Gastroesophageal sphincter (tissue), 4 donors: ENCODE data around the gene S100A13. TPM values are rescaled to one million over a fixed set of nuclear protein-coding genes. Genes with fewer than 3 reads are reported as not detected.
A peak's percentile ranks its signal among the peaks of the same experiment; 100 is the strongest.

Experiments used
- ATAC-seq: fragments of 150-250 bp; one replicate; pipeline ENCODE4 v1.9.1; 2016; ENCODE audit warnings: mild to moderate bottlenecking, moderate library complexity
- H3K27ac ChIP-seq, 4 donors: fragments of 200-600 bp; sonication (generic) in 3 of 4; 1 replicate in 3 of 4; 2 replicates in 1 of 4; pipeline ENCODE4 v1.5.1; 2016 to 2019
- H3K27me3 ChIP-seq: fragments of 200-600 bp; sonication (generic); one replicate; pipeline ENCODE4 v1.5.1; 2019
- H3K36me3 ChIP-seq, 2 donors: fragments of 200-600 bp; sonication (generic); one replicate each; pipeline ENCODE4 v1.5.1; 2019; ENCODE audit warnings: control low read depth in 1 of 2
- H3K4me1 ChIP-seq, 3 donors: fragments of 200-600 bp; sonication (generic); 1 replicate in 2 of 3; 2 replicates in 1 of 3; pipeline ENCODE4 v1.5.1; 2016 to 2019; ENCODE audit warnings: control low read depth in 2 of 3
- H3K4me3 ChIP-seq, 2 donors: fragments of 200-600 bp; sonication (generic); one replicate each; pipeline ENCODE4 v1.5.1; 2019; ENCODE audit warnings: mild to moderate bottlenecking in 1 of 2, moderate library complexity in 1 of 2
- H3K9me3 ChIP-seq, 3 donors: fragments of 200-600 bp; sonication (generic); one replicate each; pipeline ENCODE4 v1.5.1; 2017 to 2019; ENCODE audit warnings: control low read depth in 2 of 3
- CTCF ChIP-seq, 4 experiments: fragments of 200-600 bp in 2 of 4; fragments of 450-650 bp in 2 of 4; sonication (generic) in 1 of 4; IDR thresholded peaks; one replicate each; pipeline ENCODE4 v1.5.1; 2017 to 2019; ENCODE audit warnings: antibody characterized with exemption in 4 of 4, mild to moderate bottlenecking in 2 of 4, moderate library complexity in 2 of 4
- EP300 ChIP-seq: sonication (generic); formaldehyde crosslinking; IDR thresholded peaks from one replicate; pipeline ENCODE4 v1.6.1; 2017; ENCODE audit warnings: antibody characterized with exemption, mild to moderate bottlenecking
- POLR2A ChIP-seq, 2 donors: fragments of 450-650 bp; IDR thresholded peaks; one replicate each; pipeline ENCODE4 v1.6.1; 2017; ENCODE audit warnings: antibody characterized with exemption in 2 of 2, mild to moderate bottlenecking in 2 of 2, moderate library complexity in 1 of 2
- POLR2AphosphoS5 ChIP-seq: sonication (generic); formaldehyde crosslinking; IDR thresholded peaks from one replicate; pipeline ENCODE4 v1.6.1; 2017; ENCODE audit warnings: antibody characterized with exemption
- WGBS, 2 donors: methylation state at CpG; one replicate each; pipeline ENCODE4 v1.1.5; 2018; ENCODE audit warnings: low coverage in 1 of 2; 5-methylcytosine and 5-hydroxymethylcytosine counted together
- total RNA-seq, 4 donors: library from RNA; depleted of rRNA; stranded (reverse); fragments of >200 nt; gene quantifications; one replicate each; pipeline ENCODE4 v1.1.0, GENCODE V29; 2016

S100A13 gene
- total RNA-seq, 4 donors from 2014 or later, result 56.1 to 133 (median 76.3) TPM

GRCh38 chr1:153607381-153607780, 19.9 kb downstream of the S100A13 start:
- TF ChIP-seq POLR2A (IDR thresholded peaks at IDR 0.05), result no peak
- TF ChIP-seq EP300, result no peak
- no peak for TF ChIP-seq CTCF (IDR thresholded peaks at IDR 0.05)
- no peak for TF ChIP-seq POLR2AphosphoS5
- no peaks in the 10 kb centered on the region for H3K27me3 ChIP-seq
- ATAC-seq, result no peak
- H3K36me3 ChIP-seq, result peaks cover 0 to 32% of the 10 kb centered on the region in 2 donors
- peaks cover 0 to 50% (median 24%) of the 10 kb centered on the region in 3 donors for H3K4me1 ChIP-seq
- H3K4me3 ChIP-seq, result peak overlapping the region in 1 of 2 donors; percentile 49
- peak overlapping the region in 3 of 4 donors; percentile 86 to 90 (median 86) for H3K27ac ChIP-seq
- H3K9me3 ChIP-seq, result no peaks in the 10 kb centered on the region
- 83 to 88% methylated on average over 1 to 7 of the region's 8 CpGs for WGBS, 2 donors

- no peak overlapping the region for H3K27ac ChIP-seq
- H3K27me3 ChIP-seq, result no peaks in the 10 kb centered on the region
- no peak for ATAC-seq
- no peaks in the 10 kb centered on the region for H3K9me3 ChIP-seq
- 74 to 96% methylated on average over 5 of the region's 11 CpGs for WGBS, 2 donors
- peaks cover 0 to 42% (median 20%) of the 10 kb centered on the region in 3 donors for H3K4me1 ChIP-seq
- peaks cover 0 to 32% of the 10 kb centered on the region in 2 donors for H3K36me3 ChIP-seq
- no peak for TF ChIP-seq CTCF (IDR thresholded peaks at IDR 0.05)
- TF ChIP-seq EP300, result no peak
- TF ChIP-seq POLR2AphosphoS5, result no peak
- TF ChIP-seq POLR2A (IDR thresholded peaks at IDR 0.05), result no peak
- H3K4me3 ChIP-seq, result no peak overlapping the region
These were observed 21.1 kb downstream of the S100A13 start for GRCh38 chr1:153606194-153606593.

GRCh38 chr1:153602749-153603148, 24.6 kb downstream of the S100A13 start:
- peaks cover 0 to 28% of the 10 kb centered on the region in 2 donors for H3K36me3 ChIP-seq
- WGBS, 2 donors, result 88 to 91% methylated on average over 4 to 6 of the region's 6 CpGs
- TF ChIP-seq EP300 (no peak), CTCF (IDR thresholded peaks at IDR 0.05) (no peak), POLR2AphosphoS5 (no peak), POLR2A (IDR thresholded peaks at IDR 0.05) (no peak)
- H3K9me3 ChIP-seq, result no peaks in the 10 kb centered on the region
- H3K4me1 ChIP-seq, result peaks cover 0 to 7% (median 0%) of the 10 kb centered on the region in 3 donors
- H3K4me3 ChIP-seq, result no peak overlapping the region
- no peaks in the 10 kb centered on the region for H3K27me3 ChIP-seq
- H3K27ac ChIP-seq, result no peak overlapping the region
- no peak for ATAC-seq

GRCh38 chr1:153599847-153600246, 27.5 kb downstream of the S100A13 start:
- no peaks in the 10 kb centered on the region for H3K4me1 ChIP-seq
- H3K36me3 ChIP-seq, result no peaks in the 10 kb centered on the region
- no peaks in the 10 kb centered on the region for H3K27me3 ChIP-seq
- no peak overlapping the region for H3K4me3 ChIP-seq
- TF ChIP-seq POLR2A (IDR thresholded peaks at IDR 0.05) (no peak), POLR2AphosphoS5 (no peak), CTCF (IDR thresholded peaks at IDR 0.05) (no peak), EP300 (no peak)
- no peaks in the 10 kb centered on the region for H3K9me3 ChIP-seq
- no peak for ATAC-seq
- WGBS, 2 donors, result 80 to 87% methylated on average over 5 to 7 of the region's 7 CpGs
- H3K27ac ChIP-seq, result no peak overlapping the region

GRCh38 chr1:153598309-153599172, 28.8 kb downstream of the S100A13 start:
- Histone ChIP-seq H3K4me1 (no peaks in the 10 kb centered on the region), H3K27me3 (no peaks in the 10 kb centered on the region), H3K27ac (no peak overlapping the region), H3K9me3 (no peaks in the 10 kb centered on the region), H3K4me3 (no peak overlapping the region), H3K36me3 (no peaks in the 10 kb centered on the region)
- ATAC-seq, result peak; percentile 48
- 71 to 76% methylated on average over 4 to 5 of the region's 7 CpGs for WGBS, 2 donors
- TF ChIP-seq CTCF (IDR thresholded peaks at IDR 0.05) (no peak), POLR2A (IDR thresholded peaks at IDR 0.05) (no peak), POLR2AphosphoS5 (no peak), EP300 (no peak)
